Astrocyte (in vitro differentiated cells and primary cell): Measurements from ENCODE around the gene HAUS8. TPM values are rescaled to one million over a fixed set of nuclear protein-coding genes. Genes with fewer than 3 reads are reported as not detected.

Source experiments
- DNase-seq: peaks from one replicate; pipeline ENCODE4 v3.0.0-alpha.2; 2010; ENCODE audit warnings: low read depth
- FAIRE-seq: peaks from 2 replicates; lab custom pipeline; 2011; peaks lifted over from hg19 to GRCh38; lab: Jason Lieb, UNC
- H2AFZ ChIP-seq: 2 replicates; pipeline ENCODE4 v1.6.0; 2012; ENCODE audit warnings: low read depth, low read length, inconsistent platforms
- H3K27ac ChIP-seq: 2 replicates; pipeline ENCODE4 v1.5.1; 2011; ENCODE audit warnings: low read depth, low read length, inconsistent platforms
- H3K27me3 ChIP-seq: 2 replicates; pipeline ENCODE4 v1.6.0; 2011; ENCODE audit warnings: low read length, inconsistent platforms; ENCODE audit not compliant: insufficient read depth
- H3K36me3 ChIP-seq: 2 replicates; pipeline ENCODE4 v1.5.1; 2011; ENCODE audit warnings: low read length, inconsistent platforms; ENCODE audit not compliant: insufficient read depth
- H3K4me1 ChIP-seq: 2 replicates; pipeline ENCODE4 v1.5.1; 2011; ENCODE audit warnings: low read length, inconsistent platforms; ENCODE audit not compliant: insufficient read depth
- H3K4me2 ChIP-seq: 2 replicates; pipeline ENCODE4 v1.6.0; 2012; ENCODE audit warnings: low read length, inconsistent platforms
- H3K4me3 ChIP-seq: 2 replicates; pipeline ENCODE4 v1.5.1; 2011; ENCODE audit warnings: low read depth, mild to moderate bottlenecking, low read length, inconsistent platforms; ENCODE audit not compliant: insufficient read depth
- H3K79me2 ChIP-seq: 2 replicates; pipeline ENCODE4 v1.6.0; 2012; ENCODE audit warnings: mild to moderate bottlenecking, low read length, inconsistent platforms; ENCODE audit not compliant: insufficient read depth
- H3K9ac ChIP-seq: 2 replicates; pipeline ENCODE4 v1.6.0; 2012; ENCODE audit warnings: mild to moderate bottlenecking, low read length, inconsistent platforms
- H3K9me3 ChIP-seq: 2 replicates; pipeline ENCODE4 v1.5.1; 2012; ENCODE audit warnings: low read depth, mild to moderate bottlenecking, low read length, inconsistent platforms; ENCODE audit not compliant: insufficient read depth
- H4K20me1 ChIP-seq: 2 replicates; pipeline ENCODE4 v1.6.0; 2012; ENCODE audit warnings: low read length, inconsistent platforms; ENCODE audit not compliant: insufficient read depth
- H3K27ac Mint-ChIP-seq: one replicate; pipeline ENCODE4 v1.8.0; 2021; ENCODE audit warnings: mild to moderate bottlenecking, mixed read lengths; ENCODE audit not compliant: unreplicated experiment
- H3K27me3 Mint-ChIP-seq: one replicate; pipeline ENCODE4 v1.8.0; 2021; ENCODE audit warnings: low read depth, mixed read lengths; ENCODE audit not compliant: unreplicated experiment
- H3K36me3 Mint-ChIP-seq: one replicate; pipeline ENCODE4 v1.8.0; 2021; ENCODE audit warnings: low read depth, mixed read lengths; ENCODE audit not compliant: unreplicated experiment
- H3K4me1 Mint-ChIP-seq: one replicate; pipeline ENCODE4 v1.8.0; 2021; ENCODE audit warnings: low read depth, mixed read lengths; ENCODE audit not compliant: unreplicated experiment
- H3K4me3 Mint-ChIP-seq: one replicate; pipeline ENCODE4 v1.8.0; 2021; ENCODE audit warnings: mild to moderate bottlenecking, moderate library complexity, mixed read lengths; ENCODE audit not compliant: unreplicated experiment
- H3K9me3 Mint-ChIP-seq: one replicate; pipeline ENCODE4 v1.8.0; 2021; ENCODE audit warnings: mild to moderate bottlenecking, mixed read lengths; ENCODE audit not compliant: unreplicated experiment
- CTCF ChIP-seq: IDR thresholded peaks from 2 replicates; pipeline ENCODE4 v1.5.1; 2011; ENCODE audit warnings: low read depth, mild to moderate bottlenecking, inconsistent platforms, low read length, moderate library complexity; ENCODE audit not compliant: insufficient read depth
- EZH2 ChIP-seq: IDR thresholded peaks from 2 replicates; pipeline ENCODE4 v1.6.1; 2012; ENCODE audit warnings: mild to moderate bottlenecking, low read length, inconsistent platforms; ENCODE audit not compliant: insufficient read depth
- total RNA-seq: library from RNA; stranded (reverse); gene quantifications from 2 replicates; pipeline ENCODE4 v1.2.1, GENCODE V29; 2021

HAUS8 gene
- total RNA-seq, 1 donor from 2014 or later: 5.6 TPM

DNA sequence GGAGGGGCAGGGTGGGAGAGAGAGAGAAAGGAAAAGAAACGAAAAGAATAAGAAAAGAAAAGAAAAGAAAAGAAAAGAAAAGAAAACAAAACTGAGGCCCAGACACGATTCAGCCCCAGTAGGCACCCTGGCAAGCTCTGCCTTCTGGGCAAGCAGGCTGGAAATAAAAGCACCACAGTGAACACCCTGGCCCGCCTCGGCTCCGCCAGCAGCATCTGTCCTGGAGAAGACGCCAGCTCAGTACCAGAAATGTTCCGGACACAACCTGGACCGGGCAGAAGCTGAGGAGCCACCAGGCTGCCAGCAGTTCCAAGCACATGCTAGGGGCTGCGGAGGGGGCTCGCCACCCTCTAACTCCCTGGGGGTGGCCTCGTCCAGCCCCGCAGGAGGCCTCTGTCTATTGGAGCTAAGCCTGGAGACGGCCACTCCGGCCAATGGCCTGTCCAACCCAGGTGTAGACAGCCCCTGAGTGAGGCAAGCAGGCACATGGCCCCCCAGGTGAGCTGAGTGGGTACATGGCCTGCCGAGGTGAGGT is 37.2 kb downstream of the HAUS8 start:
- Histone ChIP-seq H4K20me1 (no peaks in the 10 kb centered on the region), H3K4me2 (no peak overlapping the region), H2AFZ (no peak overlapping the region), H3K79me2 (no peaks in the 10 kb centered on the region), H3K4me3 (no peak overlapping the region), H3K9me3 (no peaks in the 10 kb centered on the region), H3K27ac (no peak overlapping the region), H3K27me3 (peaks cover 8% of the 10 kb centered on the region), H3K36me3 (no peaks in the 10 kb centered on the region), H3K4me1 (no peaks in the 10 kb centered on the region), H3K9ac (no peak overlapping the region)
- Mint-ChIP-seq H3K27ac (no peak overlapping the region), H3K36me3 (no peaks in the 10 kb centered on the region), H3K9me3 (no peaks in the 10 kb centered on the region), H3K4me1 (peaks cover 4% of the 10 kb centered on the region), H3K4me3 (no peak overlapping the region), H3K27me3 (peaks cover 26% of the 10 kb centered on the region)
- TF ChIP-seq EZH2 (no peak), CTCF (no peak)
- DNase-seq: no peak
- FAIRE-seq: no peak

GRCh38 chr19:17037184-17037583 is 38.1 kb downstream of the HAUS8 start:
- Mint-ChIP-seq H3K9me3 (no peaks in the 10 kb centered on the region), H3K27me3 (peaks cover 31% of the 10 kb centered on the region), H3K27ac (no peak overlapping the region), H3K36me3 (no peaks in the 10 kb centered on the region), H3K4me1 (peaks cover 4% of the 10 kb centered on the region), H3K4me3 (no peak overlapping the region)
- TF ChIP-seq CTCF (no peak), EZH2 (no peak)
- Histone ChIP-seq H3K27me3 (peaks cover 10% of the 10 kb centered on the region), H3K4me2 (no peak overlapping the region), H2AFZ (no peak overlapping the region), H3K36me3 (no peaks in the 10 kb centered on the region), H3K4me3 (no peak overlapping the region), H3K79me2 (no peaks in the 10 kb centered on the region), H3K9ac (no peak overlapping the region), H3K4me1 (no peaks in the 10 kb centered on the region), H4K20me1 (no peaks in the 10 kb centered on the region), H3K27ac (no peak overlapping the region), H3K9me3 (no peaks in the 10 kb centered on the region)
- FAIRE-seq: no peak
- DNase-seq: no peak

DNA sequence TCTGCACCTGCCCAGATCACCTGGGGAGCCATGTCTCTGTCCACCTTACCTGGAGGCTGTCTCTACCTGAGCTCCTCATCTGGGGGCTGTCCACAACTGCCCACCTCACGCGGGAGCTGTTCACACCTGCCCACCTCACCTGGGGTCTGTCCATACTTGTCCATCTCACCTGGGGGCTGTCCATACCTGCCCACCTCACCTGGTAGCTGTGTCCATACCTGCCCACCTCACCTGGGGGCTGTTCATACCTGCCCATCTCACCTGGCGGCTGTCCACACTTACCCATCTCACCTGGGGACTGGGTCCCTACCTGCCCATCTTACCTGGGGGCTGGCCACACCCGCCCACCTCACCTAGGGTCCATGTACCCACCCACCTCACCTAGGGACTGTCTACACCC is 38.6 kb downstream of the HAUS8 start:
- FAIRE-seq (no peak), DNase-seq (no peak)
- Mint-ChIP-seq H3K27me3 (peaks cover 31% of the 10 kb centered on the region), H3K4me3 (no peak overlapping the region), H3K9me3 (no peaks in the 10 kb centered on the region), H3K4me1 (no peaks in the 10 kb centered on the region), H3K27ac (no peak overlapping the region), H3K36me3 (no peaks in the 10 kb centered on the region)
- H3K79me2 ChIP-seq: no peaks in the 10 kb centered on the region
- no peaks in the 10 kb centered on the region for H3K4me1 ChIP-seq
- no peak overlapping the region for H3K4me2 ChIP-seq
- TF ChIP-seq EZH2 (no peak), CTCF (no peak)
- H3K27ac ChIP-seq: no peak overlapping the region
- no peak overlapping the region for H3K4me3 ChIP-seq
- no peaks in the 10 kb centered on the region for H3K36me3 ChIP-seq
- no peaks in the 10 kb centered on the region for H3K9me3 ChIP-seq
- no peaks in the 10 kb centered on the region for H4K20me1 ChIP-seq
- no peak overlapping the region for H3K9ac ChIP-seq
- H2AFZ ChIP-seq: no peak overlapping the region
- H3K27me3 ChIP-seq: peaks cover 7% of the 10 kb centered on the region
